ENCODE measurements around the gene SEC31B. TPM values are rescaled to one million over a fixed set of nuclear protein-coding genes. Genes with fewer than 3 reads are reported as not detected.

Gene SEC31B
- polyA plus RNA-seq, 1 donor from 2014 or later = 17.1 TPM

DNA sequence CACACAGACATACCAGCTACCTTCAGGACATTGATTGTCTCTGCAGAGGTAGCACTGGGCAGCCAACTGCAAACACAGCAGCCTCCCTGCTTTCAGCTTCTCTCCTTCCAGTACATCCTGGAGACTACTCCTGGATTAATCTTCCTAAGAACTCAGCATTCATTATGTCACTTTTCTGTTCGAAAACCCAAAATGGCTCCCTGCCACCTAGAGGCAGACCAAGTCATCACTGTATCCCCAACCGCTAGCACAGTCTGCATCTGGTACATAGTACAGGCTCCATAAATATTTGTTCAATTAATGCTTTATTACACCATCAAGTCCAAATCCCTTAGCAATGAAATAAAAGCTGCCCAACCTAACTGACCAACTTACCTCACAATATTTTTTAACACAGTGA, 5.0 kb upstream of the SEC31B start:
- Histone ChIP-seq H3K9me2 (ENCODE audit: insufficient read depth, low read length) (no peaks in the 10 kb centered on the region), H3K27ac (ENCODE audit: low read length) (no peak overlapping the region), H4K20me1 (ENCODE audit: insufficient read depth) (no peaks in the 10 kb centered on the region), H3K27me3 (ENCODE audit: insufficient read depth, low read depth, low read length) (peaks cover 8% of the 10 kb centered on the region), H3K4me3 (ENCODE audit: low read length) (no peak overlapping the region), H3K36me3 (ENCODE audit: insufficient read depth, low read length) (peaks cover 9% of the 10 kb centered on the region), H3K9me3 (ENCODE audit: low read length) (no peaks in the 10 kb centered on the region), H3K9ac (ENCODE audit: low read length) (no peak overlapping the region), H3F3A (ENCODE audit: insufficient read depth, low read length, poor library complexity, severe bottlenecking) (no peaks in the 10 kb centered on the region), H2AFZ (ENCODE audit: low read depth, low read length) (no peak overlapping the region), H3K4me2 (ENCODE audit: low read length) (no peak overlapping the region), H3K79me2 (replicated peaks; ENCODE audit: insufficient read depth, low read length) (peaks cover 17% of the 10 kb centered on the region)
- TF ChIP-seq MXI1 (conservative IDR thresholded peaks at IDR 0.05; ENCODE audit: poor library complexity, severe bottlenecking) = no peak
- TF ChIP-seq, protein P1, sequence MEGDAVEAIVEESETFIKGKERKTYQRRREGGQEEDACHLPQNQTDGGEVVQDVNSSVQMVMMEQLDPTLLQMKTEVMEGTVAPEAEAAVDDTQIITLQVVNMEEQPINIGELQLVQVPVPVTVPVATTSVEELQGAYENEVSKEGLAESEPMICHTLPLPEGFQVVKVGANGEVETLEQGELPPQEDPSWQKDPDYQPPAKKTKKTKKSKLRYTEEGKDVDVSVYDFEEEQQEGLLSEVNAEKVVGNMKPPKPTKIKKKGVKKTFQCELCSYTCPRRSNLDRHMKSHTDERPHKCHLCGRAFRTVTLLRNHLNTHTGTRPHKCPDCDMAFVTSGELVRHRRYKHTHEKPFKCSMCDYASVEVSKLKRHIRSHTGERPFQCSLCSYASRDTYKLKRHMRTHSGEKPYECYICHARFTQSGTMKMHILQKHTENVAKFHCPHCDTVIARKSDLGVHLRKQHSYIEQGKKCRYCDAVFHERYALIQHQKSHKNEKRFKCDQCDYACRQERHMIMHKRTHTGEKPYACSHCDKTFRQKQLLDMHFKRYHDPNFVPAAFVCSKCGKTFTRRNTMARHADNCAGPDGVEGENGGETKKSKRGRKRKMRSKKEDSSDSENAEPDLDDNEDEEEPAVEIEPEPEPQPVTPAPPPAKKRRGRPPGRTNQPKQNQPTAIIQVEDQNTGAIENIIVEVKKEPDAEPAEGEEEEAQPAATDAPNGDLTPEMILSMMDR (IDR thresholded peaks at IDR 0.05; ENCODE audit: poor library complexity, severe bottlenecking) = no peak
- no peak for TF ChIP-seq EP300 (conservative IDR thresholded peaks at IDR 0.05; ENCODE audit: poor library complexity, severe bottlenecking)
- TF ChIP-seq, protein P2, sequence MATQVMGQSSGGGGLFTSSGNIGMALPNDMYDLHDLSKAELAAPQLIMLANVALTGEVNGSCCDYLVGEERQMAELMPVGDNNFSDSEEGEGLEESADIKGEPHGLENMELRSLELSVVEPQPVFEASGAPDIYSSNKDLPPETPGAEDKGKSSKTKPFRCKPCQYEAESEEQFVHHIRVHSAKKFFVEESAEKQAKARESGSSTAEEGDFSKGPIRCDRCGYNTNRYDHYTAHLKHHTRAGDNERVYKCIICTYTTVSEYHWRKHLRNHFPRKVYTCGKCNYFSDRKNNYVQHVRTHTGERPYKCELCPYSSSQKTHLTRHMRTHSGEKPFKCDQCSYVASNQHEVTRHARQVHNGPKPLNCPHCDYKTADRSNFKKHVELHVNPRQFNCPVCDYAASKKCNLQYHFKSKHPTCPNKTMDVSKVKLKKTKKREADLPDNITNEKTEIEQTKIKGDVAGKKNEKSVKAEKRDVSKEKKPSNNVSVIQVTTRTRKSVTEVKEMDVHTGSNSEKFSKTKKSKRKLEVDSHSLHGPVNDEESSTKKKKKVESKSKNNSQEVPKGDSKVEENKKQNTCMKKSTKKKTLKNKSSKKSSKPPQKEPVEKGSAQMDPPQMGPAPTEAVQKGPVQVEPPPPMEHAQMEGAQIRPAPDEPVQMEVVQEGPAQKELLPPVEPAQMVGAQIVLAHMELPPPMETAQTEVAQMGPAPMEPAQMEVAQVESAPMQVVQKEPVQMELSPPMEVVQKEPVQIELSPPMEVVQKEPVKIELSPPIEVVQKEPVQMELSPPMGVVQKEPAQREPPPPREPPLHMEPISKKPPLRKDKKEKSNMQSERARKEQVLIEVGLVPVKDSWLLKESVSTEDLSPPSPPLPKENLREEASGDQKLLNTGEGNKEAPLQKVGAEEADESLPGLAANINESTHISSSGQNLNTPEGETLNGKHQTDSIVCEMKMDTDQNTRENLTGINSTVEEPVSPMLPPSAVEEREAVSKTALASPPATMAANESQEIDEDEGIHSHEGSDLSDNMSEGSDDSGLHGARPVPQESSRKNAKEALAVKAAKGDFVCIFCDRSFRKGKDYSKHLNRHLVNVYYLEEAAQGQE (IDR thresholded peaks at IDR 0.05; ENCODE audit: borderline replicate concordance) = no peak
- no peak for TF ChIP-seq POLR2AphosphoS5 (IDR thresholded peaks at IDR 0.05)
- no peak for TF ChIP-seq EZH2 (IDR thresholded peaks at IDR 0.05; ENCODE audit: borderline replicate concordance, insufficient read depth, low read length, poor library complexity, severe bottlenecking)
- TF ChIP-seq RAD21 (conservative IDR thresholded peaks at IDR 0.05) = no peak
- TF ChIP-seq TAF1 (IDR thresholded peaks at IDR 0.05; ENCODE audit: low read depth) = no peak

DNA sequence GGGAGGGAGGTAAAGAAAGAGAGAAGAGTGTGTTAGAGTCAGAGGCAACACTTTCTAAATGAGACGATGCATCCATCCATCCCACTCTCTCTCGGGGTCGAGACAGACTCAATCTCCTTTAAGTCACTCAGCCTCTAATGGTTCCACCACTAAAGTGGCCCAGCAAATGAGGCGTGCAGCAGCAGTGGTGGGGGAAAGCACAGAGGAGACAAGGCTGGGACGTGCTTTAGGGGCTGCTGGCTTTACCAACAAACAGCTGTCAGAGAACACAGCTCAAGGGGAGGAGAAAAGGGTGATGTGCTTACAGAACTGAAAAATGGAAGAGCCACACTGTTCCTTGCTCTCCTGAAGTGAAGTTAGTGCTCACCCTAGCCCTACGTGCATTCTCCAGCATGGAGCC, 4.5 kb upstream of the SEC31B start:
- Histone ChIP-seq H3K4me3 (ENCODE audit: low read length) (no peak overlapping the region), H3K9ac (ENCODE audit: low read length) (no peak overlapping the region), H3F3A (ENCODE audit: insufficient read depth, low read length, poor library complexity, severe bottlenecking) (no peaks in the 10 kb centered on the region), H2AFZ (ENCODE audit: low read depth, low read length) (no peak overlapping the region), H3K79me2 (replicated peaks; ENCODE audit: insufficient read depth, low read length) (peaks cover 12% of the 10 kb centered on the region), H3K27me3 (ENCODE audit: insufficient read depth, low read depth, low read length) (peaks cover 12% of the 10 kb centered on the region), H3K9me3 (ENCODE audit: low read length) (no peaks in the 10 kb centered on the region), H4K20me1 (ENCODE audit: insufficient read depth) (no peaks in the 10 kb centered on the region), H3K36me3 (ENCODE audit: insufficient read depth, low read length) (peaks cover 9% of the 10 kb centered on the region), H3K27ac (ENCODE audit: low read length) (no peak overlapping the region), H3K9me2 (ENCODE audit: insufficient read depth, low read length) (no peaks in the 10 kb centered on the region), H3K4me2 (ENCODE audit: low read length) (no peak overlapping the region)
- TF ChIP-seq, protein P1 (IDR thresholded peaks at IDR 0.05; ENCODE audit: poor library complexity, severe bottlenecking) = no peak
- TF ChIP-seq, protein P2 (IDR thresholded peaks at IDR 0.05; ENCODE audit: borderline replicate concordance) = no peak
- no peak for TF ChIP-seq TAF1 (IDR thresholded peaks at IDR 0.05; ENCODE audit: low read depth)
- no peak for TF ChIP-seq EZH2 (IDR thresholded peaks at IDR 0.05; ENCODE audit: borderline replicate concordance, insufficient read depth, low read length, poor library complexity, severe bottlenecking)
- no peak for TF ChIP-seq RAD21 (conservative IDR thresholded peaks at IDR 0.05)
- TF ChIP-seq EP300 (conservative IDR thresholded peaks at IDR 0.05; ENCODE audit: poor library complexity, severe bottlenecking) = no peak
- TF ChIP-seq POLR2AphosphoS5 (IDR thresholded peaks at IDR 0.05) = no peak
- TF ChIP-seq MXI1 (conservative IDR thresholded peaks at IDR 0.05; ENCODE audit: poor library complexity, severe bottlenecking) = no peak
- TF ChIP-seq SMC3 (conservative IDR thresholded peaks at IDR 0.05; ENCODE audit: poor library complexity) = no peak
